ENCODE measurements around the gene TEX52. TPM values are rescaled to one million over a fixed set of nuclear protein-coding genes. Genes with fewer than 3 reads are reported as not detected.

Gene TEX52
- total and polyA plus RNA-seq, 9 donors, result not detected

DNA sequence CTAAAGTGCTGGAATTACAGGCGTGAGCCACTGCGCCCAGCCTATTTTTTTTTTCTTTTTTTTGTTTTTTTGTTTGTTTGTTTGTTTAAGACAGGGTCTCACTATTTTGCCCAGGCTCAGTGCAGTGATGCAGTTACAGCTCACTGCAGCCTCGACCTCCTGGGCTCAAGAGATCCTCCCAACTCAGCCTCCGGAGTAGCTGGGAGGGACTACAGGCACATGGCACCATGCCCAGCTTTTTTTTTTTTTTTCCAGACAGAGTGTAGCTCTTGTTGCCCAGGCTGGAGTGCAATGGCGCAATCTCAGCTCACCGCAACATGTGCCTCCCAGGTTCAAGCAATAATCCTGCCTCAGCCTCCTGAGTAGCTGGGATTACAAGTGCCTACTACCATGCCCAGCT, 50.1 kb downstream of the TEX52 start:
- DNase-seq, result no peak
- Histone ChIP-seq H3K4me1 (ENCODE audit: insufficient read depth) (peaks cover 1% of the 10 kb centered on the region), H3K27ac (no peak overlapping the region), H3K9me3 (no peaks in the 10 kb centered on the region), H3K36me3 (no peaks in the 10 kb centered on the region), H3K27me3 (no peaks in the 10 kb centered on the region), H3K4me3 (no peak overlapping the region)
- 86 to 87% (median 86%) methylated on average over 6 of the region's 6 CpGs for WGBS, 3 donors
- TF ChIP-seq, protein P1, sequence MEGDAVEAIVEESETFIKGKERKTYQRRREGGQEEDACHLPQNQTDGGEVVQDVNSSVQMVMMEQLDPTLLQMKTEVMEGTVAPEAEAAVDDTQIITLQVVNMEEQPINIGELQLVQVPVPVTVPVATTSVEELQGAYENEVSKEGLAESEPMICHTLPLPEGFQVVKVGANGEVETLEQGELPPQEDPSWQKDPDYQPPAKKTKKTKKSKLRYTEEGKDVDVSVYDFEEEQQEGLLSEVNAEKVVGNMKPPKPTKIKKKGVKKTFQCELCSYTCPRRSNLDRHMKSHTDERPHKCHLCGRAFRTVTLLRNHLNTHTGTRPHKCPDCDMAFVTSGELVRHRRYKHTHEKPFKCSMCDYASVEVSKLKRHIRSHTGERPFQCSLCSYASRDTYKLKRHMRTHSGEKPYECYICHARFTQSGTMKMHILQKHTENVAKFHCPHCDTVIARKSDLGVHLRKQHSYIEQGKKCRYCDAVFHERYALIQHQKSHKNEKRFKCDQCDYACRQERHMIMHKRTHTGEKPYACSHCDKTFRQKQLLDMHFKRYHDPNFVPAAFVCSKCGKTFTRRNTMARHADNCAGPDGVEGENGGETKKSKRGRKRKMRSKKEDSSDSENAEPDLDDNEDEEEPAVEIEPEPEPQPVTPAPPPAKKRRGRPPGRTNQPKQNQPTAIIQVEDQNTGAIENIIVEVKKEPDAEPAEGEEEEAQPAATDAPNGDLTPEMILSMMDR (IDR thresholded peaks at IDR 0.05), result no peak
- TF ChIP-seq POLR2A (IDR thresholded peaks at IDR 0.05), result no peak
- TF ChIP-seq EP300 (IDR thresholded peaks at IDR 0.05), result no peak
- intact Hi-C loops (cut with DNase I), result no loop called here

DNA sequence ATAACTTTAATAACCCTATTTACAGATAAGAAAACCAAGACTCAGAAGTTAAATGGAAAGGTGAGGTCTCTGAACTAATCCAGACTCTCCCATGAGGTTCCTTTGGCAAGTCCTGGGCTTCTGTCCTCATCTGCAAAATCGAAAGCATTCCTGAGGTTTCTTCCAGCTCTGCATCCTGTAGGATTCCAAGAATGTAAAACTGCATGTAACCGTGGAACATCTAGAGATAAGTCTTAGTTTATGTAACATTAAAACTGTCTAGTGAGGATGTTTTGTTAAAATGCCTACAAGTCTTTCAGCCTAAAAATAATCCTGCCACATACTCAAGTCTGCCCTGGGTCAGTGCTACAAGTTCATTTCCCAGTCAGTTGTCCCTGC, 51.7 kb downstream of the TEX52 start:
- Histone ChIP-seq H3K27ac (no peak overlapping the region), H3K27me3 (no peaks in the 10 kb centered on the region), H3K4me1 (ENCODE audit: insufficient read depth) (no peaks in the 10 kb centered on the region), H3K36me3 (no peaks in the 10 kb centered on the region), H3K4me3 (no peak overlapping the region), H3K9me3 (no peaks in the 10 kb centered on the region)
- no peak for DNase-seq
- TF ChIP-seq EP300 (IDR thresholded peaks at IDR 0.05), result no peak
- no peak for TF ChIP-seq POLR2A (IDR thresholded peaks at IDR 0.05)
- TF ChIP-seq, protein P1 (IDR thresholded peaks at IDR 0.05), result no peak
- WGBS, 3 donors, result 0 to 9% (median 3%) methylated on average over 2 of the region's 2 CpGs
- intact Hi-C loops (cut with DNase I), result no loop called here

DNA sequence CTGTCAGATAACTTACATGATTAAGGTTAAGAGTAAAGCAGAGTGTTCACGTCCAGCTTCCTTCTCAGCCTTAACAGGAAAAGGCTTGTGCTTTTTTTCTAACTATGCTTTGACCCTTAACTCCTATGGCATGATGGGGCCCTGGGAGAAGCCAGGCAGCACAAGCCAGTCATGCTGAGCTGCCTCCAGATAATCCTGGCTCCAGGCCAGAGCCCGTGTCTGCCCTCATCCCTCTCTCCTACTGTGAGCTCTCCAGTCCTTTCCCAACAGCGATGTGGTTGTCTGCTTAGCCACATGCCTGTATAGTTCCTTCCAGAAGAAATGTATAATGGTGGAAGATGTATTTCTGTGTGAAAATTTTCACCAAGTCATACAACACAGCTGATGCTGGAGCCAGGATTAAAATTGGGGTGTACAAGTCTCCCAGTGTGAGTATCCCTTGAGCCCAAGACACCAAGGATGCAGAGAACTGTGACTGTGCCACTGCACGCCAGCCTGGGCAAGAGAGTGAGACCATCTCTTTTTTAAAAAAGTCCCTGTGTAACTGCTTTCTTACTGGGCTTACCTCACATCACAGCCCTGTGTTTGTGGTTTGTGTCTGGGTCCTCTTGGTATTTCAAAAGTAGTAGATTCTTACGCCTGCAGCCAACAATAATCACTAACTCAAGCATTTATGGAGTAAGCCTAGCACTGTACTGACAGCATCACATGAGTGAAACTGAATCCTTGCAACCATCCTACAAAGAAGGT, 52.3 kb downstream of the TEX52 start:
- H3K36me3 ChIP-seq, result no peaks in the 10 kb centered on the region
- peak; percentile 62 to 82 (median 76) for DNase-seq
- H3K27ac ChIP-seq, result no peak overlapping the region
- H3K4me1 ChIP-seq (ENCODE audit: insufficient read depth), result no peaks in the 10 kb centered on the region
- no peaks in the 10 kb centered on the region for H3K27me3 ChIP-seq
- WGBS, 3 donors, result 31 to 41% (median 34%) methylated on average over 5 of the region's 5 CpGs
- TF ChIP-seq EP300 (IDR thresholded peaks at IDR 0.05), result no peak
- TF ChIP-seq POLR2A (IDR thresholded peaks at IDR 0.05), result no peak
- TF ChIP-seq, protein P1 (IDR thresholded peaks at IDR 0.05), result no peak
- no peaks in the 10 kb centered on the region for H3K9me3 ChIP-seq
- intact Hi-C loops (cut with DNase I), result no loop called here
- no peak overlapping the region for H3K4me3 ChIP-seq

- no peaks in the 10 kb centered on the region for H3K27me3 ChIP-seq
- TF ChIP-seq POLR2A (IDR thresholded peaks at IDR 0.05), result no peak
- no peak for TF ChIP-seq EP300 (IDR thresholded peaks at IDR 0.05)
- TF ChIP-seq, protein P1 (IDR thresholded peaks at IDR 0.05), result no peak
- H3K27ac ChIP-seq, result no peak overlapping the region
- H3K9me3 ChIP-seq, result no peaks in the 10 kb centered on the region
- H3K4me3 ChIP-seq, result no peak overlapping the region
- H3K36me3 ChIP-seq, result no peaks in the 10 kb centered on the region
- no peak for DNase-seq
- 71 to 77% (median 73%) methylated on average over 7 of the region's 7 CpGs for WGBS, 3 donors
- H3K4me1 ChIP-seq (ENCODE audit: insufficient read depth), result no peaks in the 10 kb centered on the region
- intact Hi-C loops (cut with DNase I), result no loop called here
Observed at GRCh38 chr12:2803635-2804392, 53.0 kb downstream of the TEX52 start.

All from ovary (tissue), 9 donors.